HG03064 (cell line): ENCODE measurements around the gene TSPAN17.

Source experiments
- ATAC-seq: cut with Tn5 transposase; IDR thresholded peaks from one replicate; pipeline ENCODE4 v1.9.1; 2021; ENCODE audit warnings: low read depth; ENCODE audit not compliant: unreplicated experiment

The TSPAN17 gene

DNA sequence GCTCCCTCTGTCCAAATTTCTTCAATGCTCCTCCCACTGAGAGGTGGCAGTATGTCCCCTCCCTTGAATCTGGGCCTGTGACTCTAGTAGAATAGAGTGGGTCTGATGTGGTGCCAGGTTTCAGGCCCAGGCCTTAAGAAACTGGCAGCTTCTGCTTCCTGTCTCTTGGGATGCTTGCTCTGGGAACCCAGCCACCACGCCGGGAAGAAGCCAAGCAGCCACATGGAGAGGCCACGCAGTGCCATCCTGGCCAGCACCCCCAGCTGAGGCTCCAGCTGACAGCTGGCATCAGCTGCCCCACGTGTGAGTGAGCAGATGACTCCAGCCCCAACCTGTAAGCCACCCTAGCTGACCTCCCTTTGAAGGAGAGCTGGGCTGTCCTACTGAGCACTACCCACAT lies 7.3 kb upstream of the TSPAN17 start:
- no peak for ATAC-seq

DNA sequence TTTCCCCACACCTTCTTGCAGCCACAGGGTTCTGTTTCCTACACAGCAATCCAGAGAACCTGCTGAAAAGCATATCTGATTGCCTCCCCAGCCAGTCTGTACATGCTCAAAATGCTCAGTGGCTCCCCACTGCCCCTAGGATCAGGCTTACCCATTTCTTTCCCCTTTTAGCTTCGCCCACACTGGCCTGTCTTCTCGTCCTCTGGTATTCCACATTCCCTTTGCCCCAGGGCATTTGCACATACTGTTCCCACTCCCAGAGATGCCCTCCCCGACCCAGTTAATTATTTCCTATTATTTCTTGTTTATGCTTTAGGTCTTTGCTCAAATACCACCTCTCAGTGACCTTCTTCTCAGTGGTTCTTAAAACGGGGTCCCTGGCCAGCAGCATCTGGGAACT lies 6.7 kb upstream of the TSPAN17 start:
- ATAC-seq = no peak

DNA sequence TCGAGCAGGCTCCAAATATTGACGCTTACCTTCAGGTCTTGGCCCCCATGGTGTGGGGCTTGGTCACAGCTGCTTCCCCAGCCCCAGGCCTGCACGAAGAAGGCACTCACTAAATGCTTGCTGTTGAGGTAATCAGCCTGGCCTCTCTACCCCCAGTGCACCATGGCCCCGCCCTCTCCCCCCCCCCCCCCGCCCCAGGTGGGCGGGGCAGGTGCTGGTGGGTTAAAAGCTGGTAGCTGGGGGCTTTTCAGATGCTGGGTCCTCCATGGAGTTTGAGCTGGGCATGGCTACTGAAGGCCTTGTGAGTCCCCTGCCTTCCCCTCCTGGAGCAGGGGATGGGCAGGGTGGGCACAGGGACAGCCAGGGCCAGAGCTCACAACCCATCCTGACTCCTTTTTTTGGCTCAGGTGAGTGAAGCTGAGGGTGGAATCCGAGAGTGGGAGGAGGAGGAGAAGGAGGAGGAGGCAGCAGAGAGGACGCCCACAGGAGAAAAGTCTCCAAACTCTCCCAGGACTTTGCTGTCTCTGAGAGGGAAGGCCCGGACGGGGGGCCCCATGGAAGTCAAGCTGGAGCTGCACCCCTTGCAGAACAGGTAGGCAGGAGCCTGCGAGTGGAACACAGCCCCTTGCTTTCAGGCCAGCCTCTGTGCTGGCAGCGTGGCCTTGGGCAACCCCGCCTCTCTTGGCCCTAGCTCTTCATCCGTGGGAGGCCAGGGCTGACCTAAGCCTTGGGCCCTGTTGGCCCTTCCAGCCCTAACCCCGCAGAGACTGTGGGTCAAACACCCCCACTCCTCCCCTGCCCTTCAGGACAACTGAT lies 4.4 kb upstream of the TSPAN17 start:
- no peak for ATAC-seq

GRCh38 chr5:176643491-176644219 lies 3.6 kb upstream of the TSPAN17 start:
- ATAC-seq = no peak

GRCh38 chr5:176644294-176644693 lies 3.0 kb upstream of the TSPAN17 start:
- no peak for ATAC-seq

GRCh38 chr5:176644878-176645670 lies 2.2 kb upstream of the TSPAN17 start:
- no peak for ATAC-seq

DNA sequence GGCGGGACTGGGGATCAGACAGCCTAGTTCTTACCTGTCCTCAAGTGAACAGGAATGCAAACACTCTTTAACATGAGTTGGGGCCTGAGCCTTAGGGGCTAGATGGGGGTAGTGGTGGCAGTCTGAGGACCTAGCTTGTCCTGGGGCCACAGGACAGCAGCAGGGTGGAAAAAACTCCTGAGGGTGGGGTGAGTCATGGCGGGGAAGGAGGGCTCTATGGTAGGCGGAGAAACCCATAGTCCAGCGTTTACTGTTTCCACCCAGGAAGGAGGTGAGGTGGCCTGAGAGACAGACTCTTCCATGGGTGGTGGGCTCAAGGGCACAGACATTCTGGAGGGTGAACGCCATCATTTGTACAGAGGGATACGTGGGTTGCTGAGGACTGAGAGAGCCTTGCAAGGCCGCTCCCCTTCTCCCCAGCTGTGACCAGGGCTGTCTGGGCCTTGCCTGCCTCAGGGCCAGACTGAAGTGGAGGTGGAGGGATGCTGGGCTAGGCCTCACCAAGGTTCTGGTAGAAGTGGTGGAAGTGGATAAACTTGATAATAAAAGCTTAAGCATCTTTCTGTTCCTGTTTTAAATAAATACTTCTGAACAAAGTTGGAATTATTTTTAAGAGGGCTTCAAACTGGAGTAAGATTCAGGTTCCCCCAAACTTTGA lies 1.1 kb upstream of the TSPAN17 start:
- ATAC-seq = no peak

GRCh38 chr5:176646707-176647029 lies 616 bp upstream of the TSPAN17 start:
- peak; percentile 6 for ATAC-seq

GRCh38 chr5:176647843-176648473 lies 674 bp downstream of the TSPAN17 start:
- ATAC-seq = no peak

- no peak for ATAC-seq
Observed at GRCh38 chr5:176648474-176649194, 1.4 kb downstream of the TSPAN17 start.

GRCh38 chr5:176650354-176650884 lies 3.1 kb downstream of the TSPAN17 start:
- no peak for ATAC-seq

GRCh38 chr5:176651472-176651980 lies 4.2 kb downstream of the TSPAN17 start:
- no peak for ATAC-seq

GRCh38 chr5:176652136-176652535 lies 4.9 kb downstream of the TSPAN17 start:
- ATAC-seq = no peak

DNA sequence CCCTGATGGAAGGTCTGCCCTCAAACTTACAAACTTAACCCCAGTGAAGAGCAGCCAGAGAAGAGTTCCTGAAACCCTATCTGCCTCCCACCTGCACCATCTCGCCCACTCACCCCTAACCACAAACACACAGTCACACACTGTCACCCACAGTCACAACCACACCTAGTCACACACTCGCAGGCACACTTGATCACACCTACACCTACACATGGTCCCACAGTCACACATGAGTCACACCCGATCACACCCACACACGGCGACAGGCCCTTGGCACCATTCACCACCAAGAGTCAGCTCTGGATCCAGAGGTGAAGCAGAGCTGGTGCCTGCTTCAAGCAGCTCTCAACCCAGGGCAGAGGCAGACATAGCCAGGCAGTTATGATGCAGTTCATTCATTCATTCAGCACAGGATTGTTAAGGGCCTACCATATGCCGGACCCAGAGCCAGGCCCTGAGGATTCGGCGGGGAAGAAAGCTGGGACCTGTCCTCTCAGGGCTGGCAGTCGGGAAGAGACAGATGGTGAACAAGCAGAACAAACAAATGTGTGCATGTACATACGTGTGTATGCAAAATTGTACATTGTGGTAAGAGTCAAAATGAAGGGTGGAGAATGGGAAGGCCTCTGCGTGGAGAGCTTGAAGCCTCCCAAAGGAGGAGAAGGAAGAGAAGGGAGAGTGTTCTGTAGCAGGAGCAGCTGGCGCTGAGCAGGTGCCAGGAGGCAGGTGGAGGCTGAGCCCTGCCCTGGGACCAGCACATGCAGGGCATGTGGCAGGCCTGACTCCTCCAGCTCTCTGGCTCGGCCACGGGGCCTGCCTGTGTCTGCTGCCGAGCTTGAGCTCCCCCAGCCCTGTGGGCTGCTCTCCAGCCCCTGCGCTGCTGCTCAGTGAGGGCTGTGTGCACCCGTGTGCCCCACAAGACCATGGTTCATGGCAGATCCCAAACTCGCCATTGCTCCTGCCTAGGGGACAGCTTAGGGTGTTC lies 6.4 kb downstream of the TSPAN17 start:
- no peak for ATAC-seq

DNA sequence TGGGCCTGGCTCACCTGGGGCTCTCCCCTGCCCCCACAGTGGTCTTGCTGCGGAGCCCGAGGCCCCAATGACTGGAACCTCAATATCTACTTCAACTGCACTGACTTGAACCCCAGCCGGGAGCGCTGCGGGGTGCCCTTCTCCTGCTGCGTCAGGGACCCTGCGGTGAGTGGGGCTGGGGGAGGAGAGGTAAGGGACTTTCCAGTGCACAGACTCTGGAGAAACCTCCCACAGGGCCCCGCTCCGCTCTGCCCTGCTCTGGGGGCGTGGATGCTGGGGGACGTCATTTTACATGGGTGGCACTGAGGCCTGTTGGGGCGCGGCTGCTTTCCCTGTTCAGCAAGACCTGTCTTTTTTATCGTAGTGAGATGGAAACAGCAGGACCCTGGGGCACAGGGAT lies 7.6 kb downstream of the TSPAN17 start:
- no peak for ATAC-seq

GRCh38 chr5:176656467-176656990 lies 9.2 kb downstream of the TSPAN17 start:
- ATAC-seq = no peak

GRCh38 chr5:176658007-176658599 lies 10.8 kb downstream of the TSPAN17 start:
- ATAC-seq = no peak
